ENCODE results near the gene SMPD4.
"Not testable (repeated sequence)": the region's sequence is repeated elsewhere in the genome, so short reads cannot be mapped to it uniquely, and the experiment has no call there.

DNA sequence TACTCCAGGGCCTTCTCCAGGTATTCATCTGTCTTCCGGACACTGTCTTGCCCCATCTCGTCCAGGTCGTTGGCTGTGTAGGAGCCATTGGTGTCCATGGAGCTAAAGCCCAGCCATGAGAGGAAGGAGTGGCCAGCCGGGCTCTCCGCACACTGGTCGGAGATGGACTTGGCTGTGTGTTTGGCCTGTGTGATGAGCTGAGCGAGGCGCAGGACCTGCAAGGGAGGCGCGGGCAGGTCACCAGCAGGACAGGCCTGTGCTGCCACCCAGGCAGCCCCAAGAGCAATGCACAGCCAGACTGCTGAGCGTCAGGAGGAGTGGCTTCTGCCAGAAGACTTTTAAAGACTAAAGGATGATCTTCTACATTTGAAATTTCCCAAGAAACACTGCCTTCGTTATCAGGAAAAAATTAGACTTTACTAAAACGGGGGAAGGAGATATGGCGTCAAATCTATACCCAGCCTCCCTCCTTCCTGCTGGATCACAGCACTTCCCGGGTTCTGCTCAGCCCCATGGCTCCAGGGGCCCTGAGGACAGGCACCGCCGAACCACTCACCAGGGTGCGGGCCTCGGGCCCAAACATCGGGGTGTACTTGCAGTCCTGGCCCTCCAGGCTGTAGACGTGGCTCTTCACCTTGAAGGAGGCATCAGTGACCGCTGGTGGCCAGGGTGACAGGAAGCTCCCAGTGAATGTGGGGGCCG, 27.5 kb downstream of the SMPD4 start:
- TF ChIP-seq CTCF (IDR thresholded peaks at IDR 0.05 in 8 of 11, conservative IDR thresholded peaks at IDR 0.05 in 3 of 11); POLR2A (IDR thresholded peaks at IDR 0.05); POLR2AphosphoS5 (IDR thresholded peaks at IDR 0.05): not testable (repeated sequence)

Measured in spleen (tissue), 7 donors.